Hepatocyte (in vitro differentiated cells): ENCODE measurements around the gene POC1B.

Experiments used
- EZH2 ChIP-seq: fragments of 200-600 bp; sonication (generic); IDR thresholded peaks from 2 replicates; pipeline ENCODE4 v1.6.1; 2016; ENCODE audit warnings: antibody characterized with exemption, mild to moderate bottlenecking, borderline replicate concordance
- EZH2phosphoT487 ChIP-seq: fragments of 200-600 bp; sonication (generic); IDR thresholded peaks from one replicate; pipeline ENCODE4 v1.6.1; 2018; ENCODE audit warnings: antibody characterized with exemption, mild to moderate bottlenecking, low read depth, moderate library complexity; ENCODE audit not compliant: unreplicated experiment, severe bottlenecking
- TF ChIP-seq, protein P1 (sequence below): fragments of 200-600 bp; sonication (generic); IDR thresholded peaks from 2 replicates; pipeline ENCODE4 v1.5.1; 2016; ENCODE audit warnings: antibody characterized with exemption, mild to moderate bottlenecking; ENCODE audit not compliant: poor library complexity

- TF ChIP-seq, protein P1, sequence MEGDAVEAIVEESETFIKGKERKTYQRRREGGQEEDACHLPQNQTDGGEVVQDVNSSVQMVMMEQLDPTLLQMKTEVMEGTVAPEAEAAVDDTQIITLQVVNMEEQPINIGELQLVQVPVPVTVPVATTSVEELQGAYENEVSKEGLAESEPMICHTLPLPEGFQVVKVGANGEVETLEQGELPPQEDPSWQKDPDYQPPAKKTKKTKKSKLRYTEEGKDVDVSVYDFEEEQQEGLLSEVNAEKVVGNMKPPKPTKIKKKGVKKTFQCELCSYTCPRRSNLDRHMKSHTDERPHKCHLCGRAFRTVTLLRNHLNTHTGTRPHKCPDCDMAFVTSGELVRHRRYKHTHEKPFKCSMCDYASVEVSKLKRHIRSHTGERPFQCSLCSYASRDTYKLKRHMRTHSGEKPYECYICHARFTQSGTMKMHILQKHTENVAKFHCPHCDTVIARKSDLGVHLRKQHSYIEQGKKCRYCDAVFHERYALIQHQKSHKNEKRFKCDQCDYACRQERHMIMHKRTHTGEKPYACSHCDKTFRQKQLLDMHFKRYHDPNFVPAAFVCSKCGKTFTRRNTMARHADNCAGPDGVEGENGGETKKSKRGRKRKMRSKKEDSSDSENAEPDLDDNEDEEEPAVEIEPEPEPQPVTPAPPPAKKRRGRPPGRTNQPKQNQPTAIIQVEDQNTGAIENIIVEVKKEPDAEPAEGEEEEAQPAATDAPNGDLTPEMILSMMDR, result no peak
- no peak for TF ChIP-seq EZH2phosphoT487
- TF ChIP-seq EZH2, result no peak
Measured at GRCh38 chr12:89370421-89370831, 155.4 kb downstream of the POC1B start.
